ENCODE measurements around the gene VPS37C.
"Not testable (repeated sequence)": the region's sequence is repeated elsewhere in the genome, so short reads cannot be mapped to it uniquely, and the experiment has no call there.

Gene VPS37C

DNA sequence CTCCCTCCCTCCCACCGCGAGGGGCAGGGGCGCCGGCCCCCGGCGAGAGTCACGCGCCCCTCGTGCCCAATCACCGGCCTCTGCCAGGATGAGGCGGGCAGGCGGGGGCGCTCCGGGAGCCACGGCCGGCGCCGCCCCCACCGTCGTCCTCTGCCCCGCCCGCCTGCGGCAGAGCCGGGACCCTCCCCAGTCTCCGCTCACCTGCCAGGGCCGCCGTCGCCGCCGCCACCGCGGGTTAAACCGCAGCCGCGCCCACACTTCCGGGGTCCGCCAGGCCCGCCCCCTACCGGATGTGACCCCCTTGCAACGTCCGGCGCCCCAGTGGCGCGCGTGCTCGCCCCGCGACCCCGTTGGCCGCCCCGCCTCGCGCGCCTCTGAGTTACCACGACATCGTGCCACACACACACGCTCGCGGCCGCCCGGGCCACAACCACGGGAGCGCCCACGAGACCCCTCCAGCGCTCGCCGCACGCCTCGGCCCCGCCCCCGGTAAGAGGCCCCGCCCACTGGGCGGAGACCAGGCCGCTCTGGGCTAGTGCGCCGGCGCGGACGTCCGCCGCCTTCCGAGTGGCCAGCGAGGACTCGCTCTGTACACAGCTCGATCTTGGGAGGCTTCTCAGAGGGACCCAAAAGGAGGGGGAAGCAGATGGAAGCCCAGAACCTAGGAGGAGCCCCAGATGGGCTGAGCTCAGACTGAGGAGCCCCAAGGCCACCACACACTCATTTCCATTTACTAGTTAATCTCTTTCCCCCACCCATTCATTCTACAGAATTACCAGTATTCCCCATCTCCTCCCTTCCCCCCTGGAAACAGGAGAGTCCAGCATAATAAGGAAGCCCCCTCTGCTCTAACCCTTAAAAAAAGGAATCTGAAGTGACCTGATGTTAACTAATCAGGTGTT lies at the start of gene VPS37C:
Gene VPS37C, minus strand, starts transcription at position 237 of the 902 bp plus-strand sequence. CDS start 22,597 bp downstream, outside the sequence.
- DNase-seq = peak; percentile 91
- in situ Hi-C loops (cut with MboI; ENCODE audit: low pct_unique_long_range_greater_than_20kb, low sequenced_read_pairs) = no loop called here

DNA sequence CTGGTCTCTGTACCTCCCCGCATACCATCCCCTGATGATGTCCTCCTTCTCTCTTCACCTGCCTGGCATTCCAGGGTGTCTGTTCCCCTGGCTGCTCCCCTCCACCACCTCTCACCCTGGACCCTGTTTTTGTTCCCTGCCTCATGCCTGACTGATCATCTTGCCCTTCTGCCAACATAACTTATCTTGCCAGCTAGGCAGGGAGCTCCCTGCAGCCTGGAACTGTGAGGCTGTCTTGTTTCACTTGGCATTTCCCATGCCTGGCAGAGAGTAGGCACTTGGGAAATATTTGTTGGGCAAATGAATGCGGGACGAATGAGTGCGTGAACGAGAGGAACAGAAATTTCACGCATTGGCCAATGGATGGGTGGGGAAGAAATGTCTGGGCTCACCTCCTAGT lies 49.4 kb upstream of the VPS37C start:
- in situ Hi-C loops (cut with MboI; ENCODE audit: low pct_unique_long_range_greater_than_20kb, low sequenced_read_pairs) = not testable (repeated sequence)

DNA sequence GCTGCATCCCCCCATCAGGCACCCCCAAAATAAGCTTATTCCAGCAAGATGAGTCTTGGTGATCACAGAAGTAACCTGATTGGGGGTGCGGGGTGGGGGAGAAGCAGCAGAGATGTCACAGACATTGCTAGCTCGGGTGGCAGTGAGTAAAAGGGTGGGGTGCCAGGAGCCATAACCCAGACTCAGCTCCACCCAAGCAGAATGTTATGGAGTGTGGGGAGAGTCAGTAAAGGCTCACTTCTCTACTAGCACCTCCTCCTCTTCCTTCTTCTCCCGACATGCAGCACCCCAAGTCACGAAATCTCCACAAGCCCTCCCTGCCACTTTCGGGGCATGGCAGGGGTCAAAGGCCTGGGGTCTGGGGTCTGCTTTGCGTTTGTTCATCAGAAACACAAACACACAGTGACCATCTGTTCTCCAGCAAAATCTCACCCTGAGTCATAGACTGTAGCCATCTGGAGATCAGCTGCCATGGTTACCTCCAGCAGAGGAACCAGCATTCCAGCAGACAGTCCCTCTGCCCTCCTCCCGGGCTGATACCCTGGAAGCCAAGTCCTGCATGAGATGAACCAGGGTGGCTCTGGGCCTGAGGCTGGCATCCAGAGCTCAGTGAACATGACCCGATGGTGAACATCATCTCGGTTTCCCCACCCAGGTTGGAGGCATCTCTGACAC lies 46.5 kb upstream of the VPS37C start:
- DNase-seq; in situ Hi-C loops (cut with MboI; ENCODE audit: low pct_unique_long_range_greater_than_20kb, low sequenced_read_pairs): not testable (repeated sequence)

More for the DNA sequence above, 49.4 kb upstream of the VPS37C start:
- not testable (repeated sequence) for DNase-seq

DNA sequence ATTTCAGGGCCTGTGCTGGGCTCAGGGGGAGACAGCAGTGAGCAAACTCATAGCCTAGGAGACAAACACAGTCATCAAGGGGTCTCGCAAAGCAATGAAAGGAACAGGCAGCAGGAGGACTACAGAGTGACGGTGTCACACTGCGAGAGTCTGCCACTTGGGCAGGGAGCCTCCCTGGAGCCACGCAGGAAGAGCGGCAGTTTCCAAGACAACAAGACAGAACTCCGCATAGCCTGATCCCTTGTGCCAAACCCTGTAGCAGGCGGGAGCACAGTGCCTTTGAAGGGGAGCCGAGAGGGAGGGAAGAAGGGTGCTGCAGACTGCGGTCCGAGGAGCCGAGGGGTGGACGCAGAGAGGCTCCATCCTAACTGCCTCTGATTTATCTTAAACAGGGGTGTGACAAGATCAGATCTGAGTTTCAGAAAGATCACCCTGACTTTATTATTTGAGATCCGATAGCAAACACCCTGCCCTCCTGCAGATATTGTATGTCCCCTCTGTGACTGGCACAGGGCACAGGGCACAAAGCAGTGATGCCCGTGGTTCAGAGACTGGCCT lies 43.4 kb upstream of the VPS37C start:
- in situ Hi-C loops (cut with MboI; ENCODE audit: low pct_unique_long_range_greater_than_20kb, low sequenced_read_pairs); DNase-seq: not testable (repeated sequence)

DNA sequence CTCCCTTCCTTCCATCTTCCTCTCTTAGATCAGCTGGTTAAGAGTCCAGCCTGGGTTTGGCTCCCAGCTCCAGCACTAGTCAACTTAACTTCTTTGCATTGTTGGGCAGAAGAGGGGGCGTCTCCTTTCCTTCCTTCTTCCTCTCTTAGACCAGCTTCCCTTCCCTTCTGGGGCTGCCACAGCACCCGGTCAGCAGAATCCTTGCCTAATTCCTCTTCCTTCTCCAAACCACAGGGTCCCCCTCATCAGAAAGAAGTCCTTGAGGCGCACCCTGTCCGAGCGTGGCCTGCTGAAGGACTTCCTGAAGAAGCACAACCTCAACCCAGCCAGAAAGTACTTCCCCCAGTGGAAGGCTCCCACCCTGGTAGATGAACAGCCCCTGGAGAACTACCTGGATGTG lies 42.6 kb upstream of the VPS37C start:
- in situ Hi-C loops (cut with MboI; ENCODE audit: low pct_unique_long_range_greater_than_20kb, low sequenced_read_pairs); DNase-seq: not testable (repeated sequence)

DNA sequence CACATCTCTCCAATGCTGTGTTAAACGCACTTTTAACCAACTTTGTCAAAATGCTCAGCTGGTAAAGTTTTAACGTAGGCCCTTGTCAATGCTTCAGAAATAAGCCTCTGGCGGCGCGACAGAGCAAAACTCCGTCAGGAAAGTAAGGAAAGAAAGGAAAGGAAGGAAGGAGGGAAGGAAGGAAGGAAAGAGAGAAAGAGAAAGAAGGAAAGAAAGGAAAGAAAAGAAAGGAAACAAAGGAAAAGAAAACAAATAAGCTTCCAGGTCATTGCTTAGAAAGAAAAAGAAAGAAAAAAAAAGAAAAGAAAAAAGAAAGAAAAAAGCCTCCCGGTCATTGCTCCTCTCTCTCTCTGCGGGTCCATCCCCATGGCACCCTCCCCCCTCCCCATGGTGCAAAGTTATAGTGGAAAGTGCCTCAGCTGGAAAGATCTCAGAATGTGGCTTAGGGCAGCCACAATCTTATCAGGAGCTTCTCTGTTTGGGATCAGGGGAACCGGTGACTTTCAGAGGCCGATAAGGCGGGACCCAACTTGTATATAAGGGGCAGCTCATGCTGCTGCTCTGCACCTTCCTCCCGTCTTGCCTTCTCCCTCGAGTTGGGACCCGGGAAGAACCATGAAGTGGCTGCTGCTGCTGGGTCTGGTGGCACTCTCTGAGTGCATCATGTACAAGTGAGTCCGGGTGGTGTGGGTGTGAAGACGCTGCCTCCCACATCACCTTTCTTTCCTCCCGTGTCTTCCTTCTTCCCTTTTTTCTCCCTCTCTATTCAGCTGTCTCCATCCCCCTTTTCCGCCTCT lies 41.9 kb upstream of the VPS37C start, which contains the start of gene PGA3:
Gene PGA3, plus strand, starts transcription at position 566 of the 797 bp plus-strand sequence. Its CDS starts 50 bp downstream, at position 616.
- in situ Hi-C loops (cut with MboI; ENCODE audit: low pct_unique_long_range_greater_than_20kb, low sequenced_read_pairs); DNase-seq: not testable (repeated sequence)

DNA sequence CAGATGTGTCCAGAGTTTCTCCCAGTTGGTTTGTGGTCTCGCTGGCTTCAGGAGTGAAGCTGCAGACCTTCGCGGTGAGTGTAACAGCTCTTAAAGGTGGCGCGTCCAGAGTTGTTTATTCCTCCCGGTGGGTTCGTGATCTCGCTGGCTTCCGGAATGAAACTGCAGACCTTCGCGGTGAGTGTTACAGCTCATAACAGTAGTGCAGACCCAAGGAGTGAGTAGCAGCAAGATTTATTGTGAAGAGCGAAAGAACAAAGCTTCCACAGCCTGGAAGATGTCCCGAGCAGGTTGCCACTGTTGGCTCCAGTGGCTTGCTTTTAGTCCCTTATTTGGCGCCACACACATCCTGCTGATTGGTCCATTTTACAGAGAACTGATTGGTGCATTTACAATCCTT lies 40.2 kb upstream of the VPS37C start:
- in situ Hi-C loops (cut with MboI; ENCODE audit: low pct_unique_long_range_greater_than_20kb, low sequenced_read_pairs) = no loop called here

DNA sequence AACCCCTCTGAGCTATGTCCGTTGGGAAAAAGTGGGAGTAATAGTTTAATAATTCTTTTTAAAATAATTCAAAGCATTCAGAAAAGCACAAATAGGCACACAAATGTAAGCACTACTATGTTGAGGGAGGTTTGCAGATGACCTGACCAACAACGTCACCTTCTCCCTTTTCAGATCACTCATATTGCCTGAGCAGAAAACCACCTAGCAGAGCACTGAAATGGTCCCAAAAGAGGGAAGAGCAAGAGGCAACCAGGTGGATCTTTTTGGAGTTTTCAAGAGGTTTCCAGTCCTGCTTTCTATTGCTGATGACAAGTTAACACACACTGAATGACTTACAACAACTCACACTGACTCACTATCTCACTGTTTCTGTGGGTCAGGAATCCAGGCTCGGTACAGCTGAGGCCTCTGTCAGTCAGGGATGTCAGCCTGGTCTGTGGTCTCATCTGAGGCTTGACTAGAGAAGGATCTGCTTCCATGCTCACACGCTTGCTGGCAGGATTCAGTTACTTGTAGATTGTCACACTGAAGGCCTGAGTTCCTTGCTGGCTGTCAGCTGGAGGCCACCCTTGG lies 37.8 kb upstream of the VPS37C start:
- in situ Hi-C loops (cut with MboI; ENCODE audit: low pct_unique_long_range_greater_than_20kb, low sequenced_read_pairs) = loop anchor here (25.0 kb wide), 1 partner anchor 487 kb away; the partner anchor contains the start of gene MS4A18
- DNase-seq = no peak

More for the DNA sequence above, 40.2 kb upstream of the VPS37C start:
- DNase-seq = no peak

DNA sequence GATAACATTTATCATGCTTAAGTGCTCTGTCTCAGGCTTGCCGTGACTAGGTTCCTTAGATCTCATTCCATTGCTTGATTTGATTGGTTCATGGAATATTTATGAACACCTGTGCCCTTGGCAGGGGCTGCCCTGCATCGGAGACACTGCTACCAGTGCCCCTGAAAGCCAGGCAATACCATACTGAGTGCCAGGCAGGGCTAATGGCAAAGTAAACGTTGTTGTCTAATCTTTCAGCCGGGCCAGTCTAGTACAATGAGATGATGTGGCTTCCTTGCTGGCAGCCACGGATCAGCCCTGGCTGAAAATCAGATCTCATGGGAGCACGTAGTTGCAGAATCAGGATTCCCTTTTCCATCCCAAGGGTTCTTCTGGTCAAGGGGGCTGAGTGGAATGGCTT lies 37.1 kb upstream of the VPS37C start:
- in situ Hi-C loops (cut with MboI; ENCODE audit: low pct_unique_long_range_greater_than_20kb, low sequenced_read_pairs) = loop anchor here (25.0 kb wide), 1 partner anchor 486 kb away; the partner anchor contains the start of gene MS4A18
- no peak for DNase-seq

DNA sequence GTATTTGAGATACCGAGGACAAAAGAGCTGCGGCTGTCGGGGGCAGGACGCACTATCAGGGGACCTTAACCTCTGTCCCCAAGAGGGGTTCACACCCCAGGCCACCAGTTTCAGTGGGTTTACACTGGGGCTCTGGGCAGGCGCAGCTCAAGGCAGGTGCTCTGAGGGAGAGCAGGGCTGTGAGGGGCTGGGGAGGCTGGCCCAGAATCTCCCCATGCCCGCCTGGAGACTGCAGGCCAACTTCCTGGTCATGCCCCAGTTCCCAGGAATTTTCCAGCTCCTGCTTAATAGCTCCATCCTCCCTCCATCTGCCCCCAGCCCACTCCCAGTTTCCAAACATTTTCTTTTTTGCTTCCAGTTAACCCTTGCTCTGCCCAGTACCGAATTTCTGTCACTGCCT lies 34.5 kb upstream of the VPS37C start:
- DNase-seq = no peak
- in situ Hi-C loops (cut with MboI; ENCODE audit: low pct_unique_long_range_greater_than_20kb, low sequenced_read_pairs) = loop anchor here (25.0 kb wide), 1 partner anchor 483 kb away; the partner anchor contains the start of gene MS4A18

DNA sequence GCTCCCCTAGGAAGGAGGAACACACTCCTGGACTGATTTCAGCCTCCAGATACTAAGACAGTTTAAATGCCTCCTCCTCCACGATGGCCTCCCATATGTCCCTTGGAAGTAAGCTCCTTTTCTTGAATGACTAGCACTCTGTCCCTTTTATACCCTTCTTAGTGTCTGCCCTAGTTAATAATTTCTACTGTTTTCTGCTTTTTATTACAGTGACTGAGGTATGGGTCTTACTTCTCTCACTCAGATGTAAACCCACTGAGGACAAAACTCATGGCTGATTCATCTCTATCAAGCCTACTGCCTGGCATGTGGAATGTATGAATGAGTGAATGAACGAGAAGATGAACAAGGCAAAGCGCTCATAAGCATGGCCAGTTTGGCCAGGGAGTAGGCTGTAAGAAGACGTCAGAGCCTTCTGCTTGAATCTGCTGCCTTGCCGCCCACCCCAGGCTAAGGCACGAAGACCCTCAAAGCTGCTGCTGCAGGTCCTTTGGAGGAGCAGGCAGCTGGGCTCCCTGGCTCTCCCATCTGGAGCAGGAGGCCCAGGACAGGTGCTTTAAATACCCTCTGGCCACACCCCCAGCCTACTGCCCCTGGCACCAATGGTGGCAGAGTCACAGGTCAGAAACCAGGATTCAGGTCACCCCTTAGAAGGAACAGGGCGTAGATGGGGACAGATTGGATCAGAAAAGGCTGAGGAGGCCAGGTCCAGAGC lies 33.9 kb upstream of the VPS37C start:
- in situ Hi-C loops (cut with MboI; ENCODE audit: low pct_unique_long_range_greater_than_20kb, low sequenced_read_pairs) = loop anchor here (25.0 kb wide), 1 partner anchor 483 kb away; the partner anchor contains the start of gene MS4A18

DNA sequence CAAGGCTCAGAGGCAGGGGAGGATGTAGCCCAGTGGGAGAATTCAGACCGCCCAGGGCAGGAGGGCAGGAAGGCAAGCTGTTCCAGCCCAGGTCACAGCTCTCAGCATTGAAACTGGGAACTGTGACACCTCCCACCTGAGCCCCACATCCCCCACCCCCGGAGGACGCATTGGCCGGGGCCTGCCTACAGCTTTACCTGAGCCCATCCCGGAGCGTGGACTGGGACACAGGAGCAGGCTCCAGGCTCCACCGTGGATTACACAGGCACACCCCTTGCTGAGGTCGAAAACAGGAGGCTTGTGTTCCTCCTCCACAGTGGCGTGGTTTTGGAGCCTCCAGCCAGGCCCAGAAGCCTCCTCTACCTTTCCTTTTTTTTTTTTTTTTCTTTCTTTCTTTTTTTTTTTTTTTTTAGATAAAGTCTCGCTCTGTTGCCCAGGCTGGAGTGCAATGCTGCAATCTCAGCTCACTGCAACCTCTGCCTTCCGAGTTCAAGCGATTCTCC lies 33.0 kb upstream of the VPS37C start:
- in situ Hi-C loops (cut with MboI; ENCODE audit: low pct_unique_long_range_greater_than_20kb, low sequenced_read_pairs) = loop anchor here (25.0 kb wide), 1 partner anchor 482 kb away; the partner anchor contains the start of gene MS4A18
- no peak for DNase-seq

More for the DNA sequence above, 33.9 kb upstream of the VPS37C start:
- DNase-seq = no peak

DNA sequence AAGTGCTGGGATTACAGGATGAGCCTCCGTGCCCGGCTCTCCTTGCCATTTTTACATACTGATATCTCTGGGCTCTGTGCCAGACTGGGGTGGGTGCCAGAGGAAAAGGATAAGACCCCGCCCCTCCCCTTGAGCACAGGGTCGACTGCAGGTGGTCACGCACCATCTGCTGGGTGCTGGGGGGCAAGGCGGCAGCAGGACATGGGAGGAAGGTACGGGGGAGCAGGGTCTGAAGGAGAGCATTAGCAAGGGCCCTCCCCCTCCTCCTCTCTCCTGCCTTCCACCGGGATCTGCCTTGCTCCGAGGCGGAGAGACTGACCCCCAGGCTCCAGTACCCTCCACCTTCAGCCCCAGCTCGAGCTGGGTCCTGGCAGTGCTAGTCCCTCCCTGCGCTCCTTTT lies 32.4 kb upstream of the VPS37C start:
- DNase-seq = no peak
- in situ Hi-C loops (cut with MboI; ENCODE audit: low pct_unique_long_range_greater_than_20kb, low sequenced_read_pairs) = loop anchor here (25.0 kb wide), 1 partner anchor 481 kb away; the partner anchor contains the start of gene MS4A18

DNA sequence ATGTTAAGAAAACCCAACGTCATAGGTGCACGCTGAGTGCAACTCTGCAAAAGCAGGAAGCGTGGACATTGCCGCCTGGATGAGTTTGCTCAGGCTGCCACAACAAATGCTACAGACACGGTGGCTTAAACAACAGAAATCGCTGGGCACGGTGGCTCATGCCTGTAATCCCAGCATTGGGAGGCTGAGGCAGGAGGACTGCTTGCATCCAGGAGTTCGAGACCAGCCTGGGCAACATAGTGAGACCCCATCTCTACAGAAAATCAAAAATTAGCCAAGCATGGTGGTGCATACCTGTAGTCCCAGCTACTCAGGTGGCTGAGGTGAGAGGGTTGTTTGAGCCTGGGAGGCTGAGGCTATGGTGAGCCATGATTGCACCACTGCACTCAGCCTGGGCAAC lies 28.7 kb upstream of the VPS37C start:
- no peak for DNase-seq
- in situ Hi-C loops (cut with MboI; ENCODE audit: low pct_unique_long_range_greater_than_20kb, low sequenced_read_pairs) = loop anchor here (25.0 kb wide), 1 partner anchor 478 kb away; the partner anchor contains the start of gene MS4A18

DNA sequence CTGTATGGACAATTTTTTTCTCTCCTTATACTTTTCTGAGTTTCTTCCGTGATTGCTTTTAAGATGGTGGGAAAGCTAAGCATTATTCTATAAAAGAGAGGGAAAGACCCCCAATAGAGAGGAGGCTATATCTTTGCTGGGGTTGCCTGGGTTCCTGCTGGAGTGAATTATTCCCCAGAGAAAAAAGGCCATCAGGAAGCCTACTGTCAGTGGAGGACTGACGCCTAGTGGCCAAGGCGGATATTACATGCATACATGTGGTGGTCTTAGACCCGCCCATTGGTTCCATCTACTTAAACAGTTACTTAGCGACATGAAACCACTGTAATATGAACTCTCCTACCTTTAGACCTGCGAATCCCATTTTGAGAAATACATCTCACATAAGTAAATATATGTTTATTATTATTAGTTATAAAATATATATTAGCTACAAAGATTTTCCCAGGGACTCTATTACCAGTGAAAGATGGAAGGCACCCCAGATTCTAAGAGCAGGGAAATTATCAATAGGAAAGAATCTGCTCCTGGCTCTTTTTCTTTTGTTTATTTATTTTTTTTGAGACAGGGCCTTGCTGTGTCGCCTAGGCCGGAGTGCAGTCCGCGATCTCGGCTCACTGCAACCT lies 26.4 kb upstream of the VPS37C start:
- in situ Hi-C loops (cut with MboI; ENCODE audit: low pct_unique_long_range_greater_than_20kb, low sequenced_read_pairs) = loop anchor here (25.0 kb wide), 1 partner anchor 475 kb away; the partner anchor contains the start of gene MS4A18
- DNase-seq = peak; percentile 83

DNA sequence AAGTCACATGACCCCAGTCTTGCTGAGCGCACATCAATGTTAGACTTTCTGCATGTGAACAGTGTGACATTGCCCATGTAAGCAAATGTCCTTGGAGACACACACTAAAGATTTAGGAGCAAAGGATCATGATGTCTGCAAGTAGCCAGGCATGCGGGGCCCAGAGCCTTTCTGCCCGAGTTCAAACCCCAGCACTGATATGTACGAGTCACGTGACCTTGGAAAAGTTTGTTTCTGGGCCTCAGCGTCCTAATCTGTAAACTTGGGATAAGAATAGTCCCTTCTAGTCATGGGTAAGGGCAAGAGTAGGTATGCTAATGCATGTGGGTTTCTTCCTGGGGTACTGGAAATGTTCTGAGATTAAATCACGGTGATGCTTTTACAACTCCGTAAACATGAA lies 25.3 kb upstream of the VPS37C start:
- in situ Hi-C loops (cut with MboI; ENCODE audit: low pct_unique_long_range_greater_than_20kb, low sequenced_read_pairs) = loop anchor here (25.0 kb wide), 1 partner anchor 474 kb away; the partner anchor contains the start of gene MS4A18
- no peak for DNase-seq

DNA sequence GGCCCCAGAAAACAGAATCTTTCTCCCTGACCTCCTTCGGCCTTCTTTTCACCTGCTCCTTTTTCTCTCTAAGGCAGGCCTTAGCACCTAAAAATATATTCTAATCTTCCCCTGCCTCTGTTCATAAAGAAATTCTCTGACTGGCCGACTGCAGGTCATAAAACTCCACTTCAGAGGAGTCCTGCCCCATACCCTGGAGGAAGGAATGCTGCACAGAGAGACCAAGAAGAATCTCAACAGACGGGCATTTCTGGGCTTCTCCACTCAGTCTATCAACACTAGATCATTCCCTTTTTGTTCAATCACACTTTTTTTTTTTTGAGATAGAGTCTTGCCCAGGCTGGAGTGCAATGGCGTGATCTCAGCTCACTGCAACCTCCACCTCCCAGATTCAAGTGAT lies 22.4 kb upstream of the VPS37C start:
- no peak for DNase-seq
- in situ Hi-C loops (cut with MboI; ENCODE audit: low pct_unique_long_range_greater_than_20kb, low sequenced_read_pairs) = loop anchor here (25.0 kb wide), 1 partner anchor 471 kb away; the partner anchor contains the start of gene MS4A18

Measured in KBM-7 (cell line).